Type B pancreatic cell (in vitro differentiated cells): Measurements from ENCODE around the gene PHF2. TPM values are rescaled to one million over a fixed set of nuclear protein-coding genes. Genes with fewer than 3 reads are reported as not detected.

Source experiments
- DNase-seq: peaks from one replicate; pipeline ENCODE4 v3.0.0; 2021; ENCODE audit warnings: mixed read lengths; ENCODE audit not compliant: unreplicated experiment; ENCODE audit errors: extremely low spot score
- H3K27ac Mint-ChIP-seq: 2 replicates; pipeline ENCODE4 v1.8.0; 2021; ENCODE audit warnings: mild to moderate bottlenecking, mixed read lengths
- H3K27me3 Mint-ChIP-seq: 2 replicates; pipeline ENCODE4 v1.8.0; 2021; ENCODE audit warnings: mixed read lengths
- H3K36me3 Mint-ChIP-seq: 2 replicates; pipeline ENCODE4 v1.8.0; 2021; ENCODE audit warnings: mixed read lengths
- H3K4me1 Mint-ChIP-seq: one replicate; pipeline ENCODE4 v1.8.0; 2021; ENCODE audit warnings: mixed read lengths; ENCODE audit not compliant: unreplicated experiment
- H3K4me3 Mint-ChIP-seq: 2 replicates; pipeline ENCODE4 v1.8.0; 2021; ENCODE audit warnings: mild to moderate bottlenecking, mixed read lengths
- H3K9me3 Mint-ChIP-seq: 2 replicates; pipeline ENCODE4 v1.8.0; 2021; ENCODE audit warnings: mixed read lengths
- CTCF ChIP-seq: fragments of 200-600 bp; sonication (generic); conservative IDR thresholded peaks from 2 replicates; pipeline ENCODE4 v1.5.0; 2021; ENCODE audit warnings: antibody characterized with exemption, mild to moderate bottlenecking
- total RNA-seq: library from RNA; stranded (reverse); gene quantifications from 2 replicates; pipeline ENCODE4 v1.2.1, GENCODE V29; 2021; ENCODE audit warnings: low replicate concordance

Gene PHF2
- total RNA-seq, 1 donor from 2014 or later: 34.7 TPM

- peak overlapping the region; percentile 86 for H3K27ac Mint-ChIP-seq
- H3K4me1 Mint-ChIP-seq: peaks cover 50% of the 10 kb centered on the region
Measured at GRCh38 chr9:93582550-93582949, 6.2 kb downstream of the PHF2 start.

GRCh38 chr9:93585259-93585658 is 8.9 kb downstream of the PHF2 start:
- no peak overlapping the region for H3K4me3 Mint-ChIP-seq
- H3K4me1 Mint-ChIP-seq: peaks cover 50% of the 10 kb centered on the region
- no peaks in the 10 kb centered on the region for H3K27me3 Mint-ChIP-seq
- peaks cover 13% of the 10 kb centered on the region for H3K36me3 Mint-ChIP-seq
- no peak for TF ChIP-seq CTCF
- peaks cover 6% of the 10 kb centered on the region for H3K9me3 Mint-ChIP-seq
- DNase-seq: no peak
- H3K27ac Mint-ChIP-seq: no peak overlapping the region

More at GRCh38 chr9:93582550-93582949, 6.2 kb downstream of the PHF2 start:
- H3K27me3 Mint-ChIP-seq: no peaks in the 10 kb centered on the region
- peaks cover 13% of the 10 kb centered on the region for H3K36me3 Mint-ChIP-seq
- no peak overlapping the region for H3K4me3 Mint-ChIP-seq
- H3K9me3 Mint-ChIP-seq: peaks cover 6% of the 10 kb centered on the region
- TF ChIP-seq CTCF: no peak
- DNase-seq: no peak

- H3K36me3 Mint-ChIP-seq: peaks cover 13% of the 10 kb centered on the region
- H3K9me3 Mint-ChIP-seq: peaks cover 6% of the 10 kb centered on the region
- DNase-seq: no peak
- no peak overlapping the region for H3K4me3 Mint-ChIP-seq
- H3K4me1 Mint-ChIP-seq: peaks cover 50% of the 10 kb centered on the region
- no peak overlapping the region for H3K27ac Mint-ChIP-seq
- no peak for TF ChIP-seq CTCF
- H3K27me3 Mint-ChIP-seq: no peaks in the 10 kb centered on the region
Measured at GRCh38 chr9:93585695-93586094, 9.3 kb downstream of the PHF2 start.

- Mint-ChIP-seq H3K27ac (peak overlapping the region; percentile 34), H3K9me3 (peaks cover 6% of the 10 kb centered on the region), H3K27me3 (no peaks in the 10 kb centered on the region), H3K4me3 (no peak overlapping the region), H3K36me3 (peaks cover 13% of the 10 kb centered on the region), H3K4me1 (peaks cover 49% of the 10 kb centered on the region)
- no peak for DNase-seq
- no peak for TF ChIP-seq CTCF
Measured at GRCh38 chr9:93586290-93587057, 10.1 kb downstream of the PHF2 start.

GRCh38 chr9:93587284-93587650 is 10.9 kb downstream of the PHF2 start:
- DNase-seq: no peak
- H3K9me3 Mint-ChIP-seq: peaks cover 6% of the 10 kb centered on the region
- H3K27me3 Mint-ChIP-seq: no peaks in the 10 kb centered on the region
- H3K4me1 Mint-ChIP-seq: peaks cover 46% of the 10 kb centered on the region
- no peak overlapping the region for H3K27ac Mint-ChIP-seq
- H3K36me3 Mint-ChIP-seq: peaks cover 13% of the 10 kb centered on the region
- no peak for TF ChIP-seq CTCF
- no peak overlapping the region for H3K4me3 Mint-ChIP-seq
